ENCODE data around the gene IDUA. TPM values are rescaled to one million over a fixed set of nuclear protein-coding genes. Genes with fewer than 3 reads are reported as not detected.

The IDUA gene
- total RNA-seq, 6 experiments from 2014 or later, result 20.9 to 40.3 (median 23.3) TPM

DNA sequence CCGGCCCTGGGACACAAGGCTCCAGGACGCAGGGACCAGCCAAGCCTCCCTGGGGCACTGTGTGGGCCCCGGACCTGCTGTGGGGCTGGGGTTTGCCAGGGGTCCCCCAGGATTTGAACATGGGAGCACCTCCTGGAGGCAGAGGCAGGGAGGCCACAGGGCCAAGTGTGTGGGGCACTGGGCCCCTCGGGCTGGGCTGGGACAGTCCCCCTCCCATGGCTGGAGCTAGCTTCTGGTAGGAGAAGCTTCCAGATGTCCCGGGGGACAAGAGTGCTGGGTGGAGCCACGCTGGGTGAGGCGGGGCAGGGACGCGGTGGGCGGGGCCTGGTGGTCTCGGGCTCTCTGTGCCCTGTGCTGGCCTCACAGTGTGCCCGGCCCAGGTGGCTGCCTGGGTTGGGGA is 43.2 kb downstream of the IDUA start:
- TF ChIP-seq, protein P1, sequence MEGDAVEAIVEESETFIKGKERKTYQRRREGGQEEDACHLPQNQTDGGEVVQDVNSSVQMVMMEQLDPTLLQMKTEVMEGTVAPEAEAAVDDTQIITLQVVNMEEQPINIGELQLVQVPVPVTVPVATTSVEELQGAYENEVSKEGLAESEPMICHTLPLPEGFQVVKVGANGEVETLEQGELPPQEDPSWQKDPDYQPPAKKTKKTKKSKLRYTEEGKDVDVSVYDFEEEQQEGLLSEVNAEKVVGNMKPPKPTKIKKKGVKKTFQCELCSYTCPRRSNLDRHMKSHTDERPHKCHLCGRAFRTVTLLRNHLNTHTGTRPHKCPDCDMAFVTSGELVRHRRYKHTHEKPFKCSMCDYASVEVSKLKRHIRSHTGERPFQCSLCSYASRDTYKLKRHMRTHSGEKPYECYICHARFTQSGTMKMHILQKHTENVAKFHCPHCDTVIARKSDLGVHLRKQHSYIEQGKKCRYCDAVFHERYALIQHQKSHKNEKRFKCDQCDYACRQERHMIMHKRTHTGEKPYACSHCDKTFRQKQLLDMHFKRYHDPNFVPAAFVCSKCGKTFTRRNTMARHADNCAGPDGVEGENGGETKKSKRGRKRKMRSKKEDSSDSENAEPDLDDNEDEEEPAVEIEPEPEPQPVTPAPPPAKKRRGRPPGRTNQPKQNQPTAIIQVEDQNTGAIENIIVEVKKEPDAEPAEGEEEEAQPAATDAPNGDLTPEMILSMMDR (IDR thresholded peaks at IDR 0.05), result no peak
- peaks cover 2% of the 10 kb centered on the region; the same call in 1 of the 2 replicates for H3K27me3 Mint-ChIP-seq (ENCODE audit: insufficient read depth)
- H3K9me3 Mint-ChIP-seq, result no peaks in the 10 kb centered on the region
- peaks cover 10% of the 10 kb centered on the region for H3K36me3 Mint-ChIP-seq (ENCODE audit: low read depth)
- no peak overlapping the region for H3K27ac Mint-ChIP-seq
- no peaks in the 10 kb centered on the region for H3K4me1 Mint-ChIP-seq (ENCODE audit: low read depth)
- H3K4me3 Mint-ChIP-seq, result no peak overlapping the region
- DNase-seq, result no peak

DNA sequence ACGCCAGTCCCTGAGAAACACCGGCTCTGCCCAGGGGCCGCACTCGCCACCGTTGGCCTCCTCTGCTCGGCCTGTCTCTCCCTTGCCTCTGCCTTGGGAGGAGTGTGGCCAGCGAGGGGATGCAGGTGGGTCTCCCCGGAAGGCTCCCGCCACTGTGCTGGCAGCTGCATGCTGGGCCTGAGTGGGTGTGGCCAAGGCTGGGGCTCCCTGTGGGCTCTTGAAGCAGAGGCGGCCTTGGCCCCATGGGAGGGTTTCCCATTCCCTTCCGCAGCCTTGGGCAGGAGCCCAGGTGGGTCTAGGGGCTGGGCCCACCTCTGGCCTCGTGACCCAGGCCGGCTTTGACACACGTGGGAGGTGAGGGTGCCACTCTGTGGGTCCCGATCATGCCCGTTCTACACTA is 43.7 kb downstream of the IDUA start:
- TF ChIP-seq, protein P1 (IDR thresholded peaks at IDR 0.05), result no peak
- H3K36me3 Mint-ChIP-seq (ENCODE audit: low read depth), result peaks cover 4% of the 10 kb centered on the region; the same call in 1 of the 2 replicates
- no peak overlapping the region for H3K4me3 Mint-ChIP-seq
- no peaks in the 10 kb centered on the region for H3K4me1 Mint-ChIP-seq (ENCODE audit: low read depth)
- H3K9me3 Mint-ChIP-seq, result no peaks in the 10 kb centered on the region
- no peak for DNase-seq
- H3K27ac Mint-ChIP-seq, result no peak overlapping the region
- H3K27me3 Mint-ChIP-seq (ENCODE audit: insufficient read depth), result peaks cover 2% of the 10 kb centered on the region; the same call in 1 of the 2 replicates

DNA sequence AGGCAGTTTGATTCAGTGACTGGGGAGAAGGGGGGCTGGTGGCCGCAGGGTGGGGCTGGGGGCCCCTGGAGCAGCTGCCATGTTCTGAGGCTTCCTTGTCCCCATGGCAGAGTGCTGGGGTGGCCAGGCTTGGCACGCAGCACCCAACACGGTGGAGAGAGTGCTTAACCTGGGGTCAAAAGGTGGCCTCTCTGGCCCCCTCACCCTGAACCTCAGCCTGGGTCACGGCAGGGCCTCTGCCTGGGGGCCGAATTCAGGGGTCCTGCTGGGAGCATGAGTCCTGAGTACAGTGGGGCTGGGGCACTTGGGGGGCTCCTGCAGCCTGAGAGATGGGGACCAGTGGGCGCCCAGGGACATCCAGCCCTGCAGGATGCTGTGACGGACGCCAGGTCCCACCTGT is 44.5 kb downstream of the IDUA start:
- TF ChIP-seq, protein P1 (IDR thresholded peaks at IDR 0.05), result no peak
- Mint-ChIP-seq H3K4me1 (ENCODE audit: low read depth) (no peaks in the 10 kb centered on the region), H3K4me3 (no peak overlapping the region), H3K27ac (no peak overlapping the region), H3K9me3 (no peaks in the 10 kb centered on the region), H3K27me3 (ENCODE audit: insufficient read depth) (peaks cover 2% of the 10 kb centered on the region; the same call in 1 of the 2 replicates), H3K36me3 (ENCODE audit: low read depth) (no peaks in the 10 kb centered on the region)
- DNase-seq, result no peak

DNA sequence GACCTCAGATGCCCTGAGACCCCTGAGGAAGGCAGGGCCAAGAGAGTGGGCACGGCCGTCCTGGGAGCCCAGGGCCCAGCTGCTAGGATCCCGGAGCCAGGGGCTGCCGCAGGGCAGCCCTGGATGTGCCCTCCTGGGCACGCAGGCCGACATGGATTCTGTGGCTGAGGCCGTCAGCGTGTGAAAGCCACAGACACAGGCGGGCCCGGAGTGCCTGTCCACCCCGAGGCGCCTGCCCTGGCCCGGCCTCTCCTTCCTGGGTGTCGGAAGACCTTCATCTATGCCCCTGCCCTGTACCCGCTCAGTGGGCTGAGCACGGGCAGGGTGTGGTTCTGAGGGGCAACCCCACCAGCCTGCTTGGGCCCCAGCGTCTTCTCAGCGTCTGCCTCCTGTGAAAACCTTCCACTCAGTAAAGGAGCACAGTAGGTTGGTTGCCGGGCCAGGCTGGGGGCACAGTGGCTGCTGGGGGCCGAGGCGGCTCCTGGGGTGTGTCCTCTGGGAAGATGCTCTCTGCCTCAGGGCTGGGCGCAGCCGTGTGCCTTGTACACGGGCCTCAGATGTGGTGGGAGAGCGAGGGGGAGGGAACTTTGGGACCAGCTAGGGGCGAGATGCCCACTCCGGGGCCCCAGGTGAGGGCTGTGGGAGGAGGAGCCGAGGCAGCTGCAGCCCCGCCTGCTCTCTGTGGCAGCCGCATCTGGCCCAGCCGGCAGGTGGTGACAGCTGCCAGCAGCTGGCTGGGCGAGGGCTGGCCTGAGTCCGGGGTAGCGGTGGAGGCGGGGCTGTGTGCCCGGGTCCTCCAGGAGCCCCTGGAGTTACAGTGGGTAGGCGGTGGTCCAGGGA is 45.3 kb downstream of the IDUA start:
- H3K4me3 Mint-ChIP-seq, result no peak overlapping the region
- no peaks in the 10 kb centered on the region for H3K36me3 Mint-ChIP-seq (ENCODE audit: low read depth)
- no peak for DNase-seq
- H3K9me3 Mint-ChIP-seq, result no peaks in the 10 kb centered on the region
- TF ChIP-seq, protein P1 (IDR thresholded peaks at IDR 0.05), result no peak
- no peak overlapping the region for H3K27ac Mint-ChIP-seq
- H3K27me3 Mint-ChIP-seq (ENCODE audit: insufficient read depth), result peaks cover 2% of the 10 kb centered on the region; the same call in 1 of the 2 replicates
- no peaks in the 10 kb centered on the region for H3K4me1 Mint-ChIP-seq (ENCODE audit: low read depth)

DNA sequence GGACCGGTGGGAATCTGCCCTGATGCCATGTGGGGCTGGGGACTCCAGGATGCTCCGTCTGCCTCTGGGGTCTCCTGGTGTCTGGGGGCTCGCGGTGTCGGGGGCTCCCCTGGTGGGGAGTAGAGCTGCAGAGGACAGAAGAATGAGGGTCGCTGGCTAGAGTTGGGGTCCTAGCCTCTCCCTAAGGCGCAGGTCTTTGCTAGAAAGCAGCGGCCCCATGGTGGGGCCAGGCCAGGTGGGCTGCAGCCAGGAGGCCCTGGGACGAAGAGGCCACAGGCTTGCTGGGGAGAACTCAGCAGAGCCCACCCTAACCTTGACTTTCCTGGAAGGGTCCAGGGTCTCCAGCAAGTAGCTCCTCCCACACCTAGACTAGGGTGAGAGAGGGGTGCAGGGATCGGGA is 46.0 kb downstream of the IDUA start:
- no peak overlapping the region for H3K4me3 Mint-ChIP-seq
- no peak for DNase-seq
- no peaks in the 10 kb centered on the region for H3K36me3 Mint-ChIP-seq (ENCODE audit: low read depth)
- peaks cover 2% of the 10 kb centered on the region; the same call in 1 of the 2 replicates for H3K27me3 Mint-ChIP-seq (ENCODE audit: insufficient read depth)
- TF ChIP-seq, protein P1 (IDR thresholded peaks at IDR 0.05), result no peak
- H3K4me1 Mint-ChIP-seq (ENCODE audit: low read depth), result no peaks in the 10 kb centered on the region
- H3K27ac Mint-ChIP-seq, result no peak overlapping the region
- H3K9me3 Mint-ChIP-seq, result no peaks in the 10 kb centered on the region

Data from HFFc6 (cell line).